ENCODE measurements around the gene PACSIN1. TPM values are rescaled to one million over a fixed set of nuclear protein-coding genes. Genes with fewer than 3 reads are reported as not detected.

The PACSIN1 gene
- total RNA-seq, 1 experiment from 2014 or later: not detected

GRCh38 chr6:34544776-34545471, 79.0 kb downstream of the PACSIN1 start:
- H3K9me3 ChIP-seq (ENCODE audit: low read depth, low read length, poor library complexity, severe bottlenecking): no peaks in the 10 kb centered on the region
- no peaks in the 10 kb centered on the region for H3K36me3 ChIP-seq (ENCODE audit: insufficient read depth, low read length, poor library complexity, severe bottlenecking)
- TF ChIP-seq CTCF (conservative IDR thresholded peaks at IDR 0.05; ENCODE audit: low read depth, low read length): no peak
- no peak for TF ChIP-seq EZH2 (IDR thresholded peaks at IDR 0.05; ENCODE audit: borderline replicate concordance, low read depth, low read length, poor library complexity, severe bottlenecking)
- H3K4me1 ChIP-seq (ENCODE audit: insufficient read depth, low read length, poor library complexity, severe bottlenecking): no peaks in the 10 kb centered on the region
- H3K27me3 ChIP-seq (replicated peaks; ENCODE audit: insufficient read depth, low read depth, low read length, poor library complexity): no peaks in the 10 kb centered on the region
- no peak for DNase-seq (ENCODE audit: low spot score)
- no peak overlapping the region for H3K4me3 ChIP-seq (ENCODE audit: low read depth, low read length, poor library complexity, severe bottlenecking)
- ChIA-PET POLR2A (ENCODE audit: low non-redundant PET) (no interaction called here), CTCF (no interaction called here)
- no peak overlapping the region for H3K27ac ChIP-seq (ENCODE audit: low read depth, low read length, poor library complexity, severe bottlenecking)
- no TSS peak for BruUV-seq (replicated peaks)
- intact Hi-C loops (cut with micrococcal nuclease; ENCODE audit: unreplicated experiment): no loop called here

GRCh38 chr6:34546551-34547321, 80.9 kb downstream of the PACSIN1 start:
- CTCF ChIA-PET: no interaction called here
- intact Hi-C loops (cut with micrococcal nuclease; ENCODE audit: unreplicated experiment): no loop called here

More at GRCh38 chr6:34546551-34547321, 80.9 kb downstream of the PACSIN1 start:
- TF ChIP-seq EZH2 (IDR thresholded peaks at IDR 0.05; ENCODE audit: borderline replicate concordance, low read depth, low read length, poor library complexity, severe bottlenecking): no peak
- TF ChIP-seq CTCF (conservative IDR thresholded peaks at IDR 0.05; ENCODE audit: low read depth, low read length): no peak
- peak; percentile 17 for DNase-seq (ENCODE audit: low spot score)
- no peaks in the 10 kb centered on the region for H3K27me3 ChIP-seq (replicated peaks; ENCODE audit: insufficient read depth, low read depth, low read length, poor library complexity)
- H3K9me3 ChIP-seq (ENCODE audit: low read depth, low read length, poor library complexity, severe bottlenecking): no peaks in the 10 kb centered on the region
- no peak overlapping the region for H3K27ac ChIP-seq (ENCODE audit: low read depth, low read length, poor library complexity, severe bottlenecking)
- no peak overlapping the region for H3K4me3 ChIP-seq (ENCODE audit: low read depth, low read length, poor library complexity, severe bottlenecking)
- no TSS peak for BruUV-seq (replicated peaks)
- POLR2A ChIA-PET (ENCODE audit: low non-redundant PET): no interaction called here
- H3K4me1 ChIP-seq (ENCODE audit: insufficient read depth, low read length, poor library complexity, severe bottlenecking): no peaks in the 10 kb centered on the region
- no peaks in the 10 kb centered on the region for H3K36me3 ChIP-seq (ENCODE audit: insufficient read depth, low read length, poor library complexity, severe bottlenecking)
